Subcutaneous abdominal adipose tissue (tissue), 5 donors: Measurements from ENCODE around the gene TUBGCP5.

Experiments
- H3K27ac ChIP-seq: one replicate; pipeline ENCODE4 v1.7.0; 2013; ENCODE audit warnings: low read depth, mild to moderate bottlenecking, inconsistent platforms, low read length, moderate library complexity
- H3K27me3 ChIP-seq, 5 donors: one replicate each; pipeline ENCODE4 v1.7.0; 2013; ENCODE audit warnings: low read length in 5 of 5, inconsistent platforms in 1 of 5; ENCODE audit not compliant: control insufficient read depth in 5 of 5, insufficient read depth in 4 of 5
- H3K36me3 ChIP-seq, 5 donors: one replicate each; pipeline ENCODE4 v1.7.0; 2013; ENCODE audit warnings: low read length in 5 of 5; ENCODE audit not compliant: control insufficient read depth in 5 of 5, insufficient read depth in 5 of 5
- H3K4me1 ChIP-seq, 5 donors: one replicate each; pipeline ENCODE4 v1.7.0; 2013; ENCODE audit warnings: low read length in 5 of 5, mild to moderate bottlenecking in 3 of 5, moderate library complexity in 1 of 5; ENCODE audit not compliant: control insufficient read depth in 5 of 5, insufficient read depth in 5 of 5
- H3K4me3 ChIP-seq, 5 donors: one replicate each; pipeline ENCODE4 v1.7.0; 2013; ENCODE audit warnings: low read length in 5 of 5, low read depth in 1 of 5
- H3K9ac ChIP-seq, 5 donors: one replicate each; pipeline ENCODE4 v1.7.0; 2013; ENCODE audit warnings: low read length in 5 of 5, mild to moderate bottlenecking in 4 of 5, moderate library complexity in 3 of 5
- H3K9me3 ChIP-seq, 5 donors: one replicate each; pipeline ENCODE4 v1.7.0; 2013; ENCODE audit warnings: low read length in 5 of 5; ENCODE audit not compliant: control insufficient read depth in 5 of 5
- donor health status: healthy.
- donor health status: healthy.
- donor health status: healthy.
- donor health status: healthy.
- donor health status: healthy.

TUBGCP5 gene

DNA sequence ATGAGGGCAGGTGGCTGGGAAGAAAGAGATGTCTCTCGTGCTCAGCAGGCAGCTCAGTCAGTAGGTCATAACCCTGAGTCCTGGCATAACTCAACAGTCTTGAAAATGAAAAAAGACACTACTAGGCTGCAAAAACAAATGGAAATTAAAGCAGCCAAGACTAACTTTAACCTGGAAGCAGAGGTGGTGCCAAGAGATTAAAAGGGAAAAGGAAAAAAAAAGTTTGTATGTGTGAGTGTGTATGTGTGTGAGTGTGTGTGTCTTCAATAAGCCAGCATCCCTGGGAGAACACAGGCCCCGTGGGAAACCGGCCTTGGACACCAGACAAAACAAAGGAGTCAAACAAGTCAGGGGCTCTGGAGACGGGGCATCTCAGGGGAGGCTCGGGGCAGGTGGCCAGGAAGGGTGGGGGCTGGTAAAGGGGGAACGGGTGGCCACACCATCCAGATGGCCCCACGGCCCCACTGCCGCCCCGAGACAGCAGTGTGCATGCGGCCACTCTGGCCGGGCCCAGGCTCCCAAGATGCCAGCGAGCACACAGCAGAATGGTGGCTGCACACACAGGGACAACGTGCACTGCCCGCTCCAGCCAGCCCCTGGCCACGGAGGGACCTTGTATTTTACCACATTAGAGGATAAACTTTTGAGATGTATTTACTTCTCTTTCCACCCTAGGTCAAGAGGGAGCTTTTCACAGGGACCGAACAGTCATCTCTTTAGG, 83.0 kb downstream of the TUBGCP5 start:
- peaks cover 5 to 88% (median 61%) of the 10 kb centered on the region in 5 donors for H3K4me1 ChIP-seq

DNA sequence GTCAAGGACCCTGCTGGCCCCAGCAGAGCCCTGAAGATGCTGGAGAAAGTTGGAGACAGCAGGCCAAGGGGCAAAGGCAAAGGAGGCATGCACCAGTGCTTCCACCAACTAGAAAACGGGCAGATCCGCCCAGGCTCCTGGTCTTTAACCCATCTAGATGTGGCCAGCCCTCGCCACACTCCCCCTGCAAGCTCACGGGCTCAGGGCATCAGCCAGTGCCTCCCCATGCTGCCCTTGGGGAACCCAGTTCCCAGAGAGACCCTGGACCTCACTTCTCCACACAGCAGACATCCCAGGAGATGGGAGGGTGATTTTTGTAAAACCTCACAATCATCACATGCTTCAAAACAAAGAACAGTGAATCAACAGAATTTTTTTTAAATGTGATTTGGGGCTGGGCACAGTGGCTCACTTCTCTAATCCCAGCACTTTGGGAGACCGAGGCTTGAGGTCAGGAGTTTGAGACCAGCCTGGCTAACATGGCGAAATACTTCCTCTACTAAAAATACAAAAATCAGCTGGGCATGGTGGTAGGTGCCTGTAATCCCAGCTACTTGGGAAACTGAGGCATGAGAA, 83.7 kb downstream of the TUBGCP5 start:
- Histone ChIP-seq H3K4me1 (peaks cover 5 to 88% (median 56%) of the 10 kb centered on the region in 5 donors), H3K27ac (no peak overlapping the region), H3K9me3 (no peaks in the 10 kb centered on the region), H3K27me3 (no peaks in the 10 kb centered on the region), H3K36me3 (peaks cover 0 to 3% (median 0%) of the 10 kb centered on the region in 5 donors), H3K9ac (no peak overlapping the region), H3K4me3 (no peak overlapping the region)

More for the DNA sequence above, 83.0 kb downstream of the TUBGCP5 start:
- peak overlapping the region in 1 of 5 donors; percentile 12 for H3K9ac ChIP-seq
- H3K4me3 ChIP-seq: peak overlapping the region in 2 of 5 donors; percentile 2 to 11
- H3K27me3 ChIP-seq: no peaks in the 10 kb centered on the region
- no peaks in the 10 kb centered on the region for H3K9me3 ChIP-seq
- peaks cover 0 to 3% (median 0%) of the 10 kb centered on the region in 5 donors for H3K36me3 ChIP-seq
- H3K27ac ChIP-seq: peak overlapping the region; percentile 33

DNA sequence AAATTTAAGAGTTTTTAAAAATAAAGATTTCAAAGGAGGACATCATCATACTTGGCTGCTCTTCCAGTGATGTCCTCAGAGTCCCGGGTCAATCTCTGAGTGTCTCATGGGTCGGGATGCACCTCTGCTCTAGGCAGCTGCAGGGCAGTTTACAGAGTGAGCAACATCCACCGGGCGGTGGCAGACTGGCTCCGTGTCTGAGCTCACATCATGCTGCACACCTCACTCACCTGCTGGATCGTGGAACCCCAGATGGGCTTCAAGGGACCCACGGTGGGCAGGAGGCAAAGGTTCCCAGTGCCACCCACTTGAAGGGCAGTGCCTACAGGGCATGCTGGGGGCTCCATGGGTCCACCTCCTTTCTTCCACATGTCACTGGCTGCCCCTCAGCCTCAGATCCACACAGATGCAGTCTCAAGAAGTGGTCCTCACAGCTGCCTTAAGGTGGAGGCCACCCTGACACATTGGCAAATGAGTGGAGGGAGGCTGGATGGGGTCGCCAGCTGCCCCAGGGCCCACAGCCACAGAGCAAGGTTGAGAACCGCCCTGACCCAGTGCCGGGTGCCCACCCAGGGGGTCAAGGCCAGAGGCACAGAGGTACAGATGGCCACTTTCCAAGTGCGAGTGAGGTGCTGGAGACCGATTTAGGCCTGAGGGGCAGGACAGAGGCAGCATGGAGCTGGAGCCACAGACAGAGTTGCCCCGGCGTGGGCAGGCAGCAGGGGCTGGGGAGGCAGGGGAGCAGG, 84.4 kb downstream of the TUBGCP5 start:
- Histone ChIP-seq H3K27ac (no peak overlapping the region), H3K9ac (peak overlapping the region in 1 of 5 donors; percentile 54), H3K27me3 (no peaks in the 10 kb centered on the region), H3K4me1 (peaks cover 3 to 88% (median 56%) of the 10 kb centered on the region in 5 donors), H3K36me3 (peaks cover 0 to 3% (median 0%) of the 10 kb centered on the region in 5 donors), H3K9me3 (no peaks in the 10 kb centered on the region), H3K4me3 (no peak overlapping the region)

DNA sequence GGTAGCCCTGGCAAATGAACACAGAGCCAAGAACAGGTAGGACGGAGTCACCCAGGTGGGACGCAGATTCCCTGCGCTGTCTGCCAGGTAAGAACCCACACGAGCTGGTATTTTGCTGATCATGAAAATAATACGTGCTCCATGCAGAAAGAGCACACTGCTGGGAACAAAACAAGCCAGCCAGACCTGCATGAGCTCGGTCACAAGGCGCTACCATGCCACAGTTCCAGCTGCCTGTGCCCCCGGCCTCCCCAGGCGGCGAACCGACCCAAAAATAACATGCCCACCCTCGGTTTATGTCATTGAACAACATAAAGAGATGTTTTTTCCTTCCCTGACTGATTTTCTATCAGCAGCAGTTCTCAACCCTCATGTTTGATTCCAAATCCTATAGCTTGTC, 85.0 kb downstream of the TUBGCP5 start:
- peaks cover 3 to 88% (median 55%) of the 10 kb centered on the region in 5 donors for H3K4me1 ChIP-seq

DNA sequence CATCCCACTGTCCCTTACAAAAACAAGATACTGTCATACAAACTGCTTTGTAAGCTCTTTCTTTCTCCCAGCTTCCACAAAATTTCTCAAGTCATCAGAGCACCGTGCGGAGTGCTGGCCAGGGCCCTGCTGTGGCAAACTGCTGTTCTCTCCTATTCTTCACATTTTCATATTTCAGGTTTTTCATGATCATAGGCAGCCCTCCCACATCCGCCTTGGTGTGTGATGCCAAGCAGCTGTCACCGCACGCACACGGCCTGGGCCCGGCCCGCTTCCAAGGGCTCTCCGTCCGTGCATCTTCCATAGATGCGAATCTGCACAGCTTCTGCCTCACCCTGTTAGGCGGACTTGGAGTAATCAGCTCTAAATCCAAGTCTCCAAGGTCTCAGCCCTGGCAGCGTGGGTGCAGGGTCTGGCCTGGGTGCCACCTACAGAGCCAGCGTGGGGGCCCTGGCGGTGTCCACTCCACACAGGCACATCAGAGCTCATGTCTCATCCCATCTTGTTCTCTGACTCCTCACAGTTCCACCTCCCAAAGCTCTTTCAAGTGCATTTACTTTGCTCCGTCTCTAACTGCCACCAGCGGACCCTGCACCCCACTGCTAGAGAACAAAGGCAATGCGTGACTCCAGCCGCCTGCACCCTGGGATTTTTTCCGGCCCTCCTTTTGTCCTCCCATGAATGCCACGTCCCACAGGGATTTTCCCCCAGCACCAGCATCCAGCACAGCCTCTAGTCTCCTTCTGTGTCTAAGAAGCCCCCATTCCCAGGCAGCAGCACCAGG, 86.4 kb downstream of the TUBGCP5 start:
- Histone ChIP-seq H3K27me3 (no peaks in the 10 kb centered on the region), H3K4me1 (peaks cover 12 to 90% (median 65%) of the 10 kb centered on the region in 5 donors), H3K9me3 (no peaks in the 10 kb centered on the region), H3K4me3 (no peak overlapping the region), H3K9ac (no peak overlapping the region), H3K36me3 (peaks cover 0 to 3% (median 0%) of the 10 kb centered on the region in 5 donors), H3K27ac (no peak overlapping the region)

More for the DNA sequence above, 85.0 kb downstream of the TUBGCP5 start:
- Histone ChIP-seq H3K27me3 (no peaks in the 10 kb centered on the region), H3K9ac (no peak overlapping the region), H3K36me3 (peaks cover 0 to 3% (median 0%) of the 10 kb centered on the region in 5 donors), H3K4me3 (no peak overlapping the region), H3K27ac (no peak overlapping the region), H3K9me3 (no peaks in the 10 kb centered on the region)

DNA sequence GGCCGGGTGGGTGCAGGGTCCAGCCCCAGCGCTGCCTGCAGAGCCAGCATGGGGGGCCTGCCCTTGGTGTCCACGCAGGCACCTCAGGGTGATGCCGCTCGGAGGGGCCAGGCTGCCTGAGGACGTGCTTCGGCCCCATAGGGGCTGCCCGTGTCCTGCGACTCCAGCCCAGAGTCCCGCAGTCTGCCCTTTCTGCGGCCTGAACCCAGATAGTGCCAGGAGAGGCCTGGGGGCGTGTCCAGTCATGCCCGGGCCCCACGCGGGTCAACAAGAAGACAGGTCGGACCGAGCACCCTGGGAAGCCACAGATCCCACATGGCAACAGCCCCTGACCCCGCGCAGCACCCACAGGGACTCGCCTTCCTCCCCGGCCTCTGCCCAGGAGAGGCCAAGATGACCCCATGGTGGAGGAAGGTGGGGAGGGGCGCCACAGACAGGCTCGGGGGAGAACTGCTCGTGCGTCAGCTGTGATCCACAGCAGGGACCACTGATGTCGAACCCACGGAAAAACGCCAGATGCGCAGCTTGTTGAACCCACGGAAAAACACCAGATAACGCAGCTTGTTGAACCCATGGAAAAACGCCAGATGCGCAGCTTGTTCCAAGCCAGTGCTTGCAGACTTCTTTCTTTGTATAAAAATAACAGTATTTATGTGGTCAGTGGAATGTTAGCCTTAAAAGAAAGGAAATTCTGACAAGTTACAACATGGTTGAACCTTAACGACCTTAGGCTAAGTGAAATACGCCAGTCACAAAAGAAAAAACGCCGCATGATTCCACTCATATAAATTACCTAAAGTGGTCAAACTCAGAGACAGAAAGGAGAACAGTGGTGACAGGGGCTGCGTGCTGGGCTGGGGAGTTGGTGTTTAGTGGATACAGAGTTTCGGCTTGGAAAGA, 87.7 kb downstream of the TUBGCP5 start:
- Histone ChIP-seq H3K4me1 (peaks cover 13 to 90% (median 72%) of the 10 kb centered on the region in 5 donors), H3K36me3 (peaks cover 0 to 10% (median 4%) of the 10 kb centered on the region in 5 donors), H3K27ac (no peak overlapping the region), H3K9me3 (no peaks in the 10 kb centered on the region), H3K9ac (no peak overlapping the region), H3K27me3 (no peaks in the 10 kb centered on the region), H3K4me3 (no peak overlapping the region)

DNA sequence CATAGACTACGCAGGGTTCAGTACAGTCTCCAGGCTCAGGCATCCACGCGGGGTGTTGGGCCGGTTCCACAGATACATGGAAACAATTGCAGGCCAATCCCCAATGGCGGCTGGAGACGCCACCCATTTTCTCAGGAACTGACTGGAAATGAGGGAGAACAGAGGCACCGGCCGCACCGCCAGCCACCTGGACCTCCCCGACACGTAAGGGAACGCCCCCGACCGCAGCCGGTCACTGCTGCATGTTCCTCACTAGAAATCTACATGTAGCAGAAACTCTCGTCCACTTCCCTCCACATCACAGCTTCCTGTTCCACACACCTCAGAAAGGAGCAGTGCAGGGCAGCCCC, 88.4 kb downstream of the TUBGCP5 start:
- Histone ChIP-seq H3K36me3 (peaks cover 0 to 16% (median 4%) of the 10 kb centered on the region in 5 donors), H3K9me3 (no peaks in the 10 kb centered on the region), H3K27ac (peak overlapping the region; percentile 85), H3K4me3 (peak overlapping the region in 1 of 5 donors; percentile 32), H3K4me1 (peaks cover 13 to 84% (median 66%) of the 10 kb centered on the region in 5 donors), H3K9ac (no peak overlapping the region), H3K27me3 (no peaks in the 10 kb centered on the region)

DNA sequence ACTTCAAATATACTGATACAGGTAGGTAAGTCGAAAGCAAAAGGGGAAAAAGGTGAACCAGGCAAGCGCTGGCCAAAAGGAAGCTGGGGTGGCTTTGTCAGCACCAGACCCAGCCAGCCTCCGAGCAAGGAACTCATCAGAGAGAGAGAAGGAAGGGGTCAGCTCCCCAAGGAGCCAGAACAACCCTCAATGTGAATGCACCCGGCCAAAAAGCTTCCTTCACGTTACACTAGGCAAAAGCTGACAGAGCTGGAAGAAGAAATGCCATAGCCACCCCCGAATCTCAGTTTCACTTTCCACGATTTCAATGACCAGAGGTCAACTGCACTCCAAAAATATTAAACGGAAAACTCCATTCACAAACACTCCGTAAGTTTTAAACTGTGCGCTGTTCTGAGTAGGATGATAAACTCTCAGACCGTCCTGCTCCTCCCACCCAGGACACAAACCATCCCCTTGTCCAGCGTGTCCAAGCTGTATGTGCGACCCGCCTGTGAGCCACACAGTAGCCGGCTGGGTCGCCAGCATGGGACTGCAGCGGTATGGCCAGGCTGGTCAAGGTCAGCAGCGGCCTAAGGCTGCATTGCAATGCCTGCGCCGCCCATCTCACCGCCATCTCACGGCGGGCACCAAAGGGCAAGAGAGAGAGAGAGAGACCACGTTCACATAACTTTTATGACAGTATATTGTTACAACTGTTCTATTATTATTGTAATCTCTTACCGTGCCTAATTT, 88.9 kb downstream of the TUBGCP5 start:
- H3K9ac ChIP-seq: peak overlapping the region in 3 of 5 donors; percentile 16 to 32 (median 30)
- H3K9me3 ChIP-seq: no peaks in the 10 kb centered on the region
- peak overlapping the region in 4 of 5 donors; percentile 27 to 32 (median 31) for H3K4me3 ChIP-seq
- peak overlapping the region; percentile 85 for H3K27ac ChIP-seq
- H3K36me3 ChIP-seq: peaks cover 0 to 18% (median 5%) of the 10 kb centered on the region in 5 donors
- no peaks in the 10 kb centered on the region for H3K27me3 ChIP-seq
- peaks cover 13 to 78% (median 60%) of the 10 kb centered on the region in 5 donors for H3K4me1 ChIP-seq
